ENCODE measurements around the gene TAMALIN.

DNA sequence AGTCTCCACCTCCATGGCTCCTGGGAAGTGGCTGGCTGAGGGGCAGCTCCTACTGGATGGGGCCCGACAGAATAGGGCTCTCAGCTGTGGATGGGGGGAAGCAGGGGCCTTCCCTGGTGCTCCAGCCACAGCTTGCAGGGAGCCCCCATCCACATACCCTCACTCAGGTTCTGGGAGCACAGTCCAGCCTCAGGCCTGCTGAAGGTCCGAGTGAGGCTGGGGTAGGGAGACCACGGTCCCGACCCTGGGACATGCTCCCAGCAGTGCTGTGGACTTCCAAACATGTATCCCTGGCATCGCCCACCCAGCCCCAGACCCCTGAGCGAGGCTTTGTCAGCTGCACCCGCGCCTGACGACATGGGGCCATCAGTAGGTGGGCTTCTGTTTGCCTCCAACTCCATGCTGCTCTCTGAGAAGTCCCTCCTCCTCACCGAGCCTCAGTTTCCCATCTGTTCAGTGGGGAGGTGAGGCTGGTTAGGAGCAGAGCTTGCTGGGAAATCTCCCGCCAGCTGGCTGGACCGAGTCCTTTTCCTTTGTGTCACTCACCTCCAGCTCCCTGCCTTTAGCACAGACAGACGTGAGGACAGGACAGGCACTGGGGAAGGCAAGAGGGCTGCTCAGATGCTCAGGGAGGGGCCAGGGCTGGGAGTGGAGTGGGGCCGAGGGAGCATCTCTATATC, 53.9 kb downstream of the TAMALIN start:
- TF ChIP-seq EP300 (IDR thresholded peaks at IDR 0.05) (no peak), JUN (IDR thresholded peaks at IDR 0.05) (no peak), HOXA7 (CRISPR knock-in tag; IDR thresholded peaks at IDR 0.05) (no peak), PHF8 (IDR thresholded peaks at IDR 0.05; ENCODE audit: borderline replicate concordance, low read depth) (no peak), MAX (IDR thresholded peaks at IDR 0.05) (no peak), RAD21 (conservative IDR thresholded peaks at IDR 0.05 in 1 of 2, IDR thresholded peaks at IDR 0.05 in 1 of 2) (no peak), CTCF (IDR thresholded peaks at IDR 0.05) (no peak), CEBPB (IDR thresholded peaks at IDR 0.05) (no peak), POLR2A (IDR thresholded peaks at IDR 0.05; ENCODE audit: low read length) (no peak), FOSL2 (IDR thresholded peaks at IDR 0.05) (no peak), FOSL2 (CRISPR knock-in tag; IDR thresholded peaks at IDR 0.05) (no peak)
